ENCODE measurements around the gene C5orf47.
A peak's percentile ranks its signal among the peaks of the same experiment; 100 is the strongest.

- TF ChIP-seq POLR2A (IDR thresholded peaks at IDR 0.05) (no peak), CTCF (IDR thresholded peaks at IDR 0.05 in 8 of 11, conservative IDR thresholded peaks at IDR 0.05 in 3 of 11) (peak in 8 of 11 experiments; percentile 18 to 52 (median 32))
These were observed 56.6 kb downstream of the C5orf47 start, which contains the start of gene NSG2 for GRCh38 chr5:174045470-174046025.

Measured in spleen (tissue), 7 donors.